Epithelial cell of proximal tubule (primary cell): ENCODE data around the gene GFRA1. TPM values are rescaled to one million over a fixed set of nuclear protein-coding genes. Genes with fewer than 3 reads are reported as not detected.
"Not testable (repeated sequence)": the region's sequence is repeated elsewhere in the genome, so short reads cannot be mapped to it uniquely, and the experiment has no call there.

ENCODE experiments used
- DNase-seq: peaks from one replicate; pipeline ENCODE4 v3.0.0-alpha.2; 2011; ENCODE audit warnings: low read depth
- H3K4me3 ChIP-seq: 2 replicates; pipeline ENCODE4 v1.5.1; 2011; ENCODE audit warnings: low read depth, mild to moderate bottlenecking, low read length
- CTCF ChIP-seq: conservative IDR thresholded peaks from 2 replicates; pipeline ENCODE4 v1.5.1; 2012; ENCODE audit warnings: low read depth, mild to moderate bottlenecking, low read length
- total RNA-seq: library from RNA; depleted of rRNA; stranded (reverse); fragments of >200 nt; gene quantifications from 2 replicates; pipeline ENCODE4 v1.2.3, GENCODE V29; 2015

GFRA1 gene
- total RNA-seq, 1 donor from 2014 or later: 10.6 TPM

GRCh38 chr10:116039612-116040011 is 233.4 kb downstream of the GFRA1 start:
- no peak for DNase-seq
- no peak overlapping the region for H3K4me3 ChIP-seq
- TF ChIP-seq CTCF: no peak

DNA sequence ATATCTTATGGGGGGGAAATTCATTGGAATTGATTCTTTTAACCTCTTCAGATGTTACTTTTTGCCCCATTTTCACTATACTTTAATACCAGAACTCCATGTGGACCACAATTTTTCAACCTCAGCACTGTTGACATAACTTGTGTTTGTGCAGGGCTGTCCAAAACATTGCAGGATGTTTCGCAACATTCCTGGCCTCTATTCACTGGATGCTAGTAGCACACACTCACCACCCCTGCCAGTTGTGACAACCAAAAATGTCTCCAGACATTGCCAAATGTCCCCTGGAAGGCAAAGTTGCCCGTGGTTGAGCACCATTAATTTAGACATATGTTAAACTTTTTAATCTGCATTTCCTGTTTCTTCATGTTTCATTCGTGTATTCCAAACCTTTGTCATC is 234.7 kb downstream of the GFRA1 start:
- TF ChIP-seq CTCF: no peak
- no peak overlapping the region for H3K4me3 ChIP-seq
- peak; percentile 35 for DNase-seq

DNA sequence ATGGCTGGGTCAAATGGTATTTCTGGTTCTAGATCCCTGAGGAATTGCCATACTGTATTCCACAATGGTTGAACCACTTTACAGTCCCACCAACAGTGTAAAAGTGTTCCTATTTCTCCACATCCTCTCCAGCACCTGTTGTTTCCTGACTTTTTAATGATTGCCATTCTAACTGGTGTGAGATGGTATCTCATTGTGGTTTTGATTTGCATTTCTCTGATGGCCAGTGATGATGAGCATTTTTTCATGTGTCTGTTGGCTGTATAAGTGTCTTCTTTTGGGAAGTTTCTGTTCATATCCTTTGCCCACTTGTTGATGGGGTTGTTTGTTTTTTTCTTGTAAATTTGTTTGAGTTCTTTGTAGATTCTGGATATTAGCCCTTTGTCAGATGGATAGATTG is 237.6 kb downstream of the GFRA1 start:
- not testable (repeated sequence) for H3K4me3 ChIP-seq, DNase-seq

GRCh38 chr10:116030576-116030975 is 242.4 kb downstream of the GFRA1 start:
- no peak for TF ChIP-seq CTCF
- no peak overlapping the region for H3K4me3 ChIP-seq
- no peak for DNase-seq

GRCh38 chr10:116029826-116030225 is 243.2 kb downstream of the GFRA1 start:
- TF ChIP-seq CTCF: no peak
- no peak overlapping the region for H3K4me3 ChIP-seq

DNA sequence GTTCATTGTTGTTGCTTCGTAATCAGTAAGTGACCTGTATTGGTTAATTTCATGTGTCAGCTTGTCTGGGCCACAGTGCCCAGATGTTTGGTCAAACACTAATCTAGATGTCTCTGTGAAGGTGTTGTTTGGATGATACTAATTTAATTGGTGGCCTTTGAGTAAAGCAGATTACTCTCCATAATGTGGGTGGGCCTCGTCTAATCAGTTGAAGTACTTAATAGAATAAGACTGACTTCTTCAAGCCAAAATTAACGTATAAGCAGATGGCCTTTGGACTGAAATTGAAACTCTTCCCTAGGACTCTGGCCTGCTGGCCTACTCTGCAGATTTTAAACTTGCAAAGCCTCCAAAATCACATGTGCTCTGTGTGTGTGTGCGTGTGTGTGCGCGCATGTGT is 245.7 kb downstream of the GFRA1 start:
- TF ChIP-seq CTCF: no peak
- DNase-seq: no peak
- no peak overlapping the region for H3K4me3 ChIP-seq

More at GRCh38 chr10:116029826-116030225, 243.2 kb downstream of the GFRA1 start:
- DNase-seq: no peak

GRCh38 chr10:116026725-116027124 is 246.3 kb downstream of the GFRA1 start:
- no peak for TF ChIP-seq CTCF
- H3K4me3 ChIP-seq: no peak overlapping the region
- DNase-seq: no peak

DNA sequence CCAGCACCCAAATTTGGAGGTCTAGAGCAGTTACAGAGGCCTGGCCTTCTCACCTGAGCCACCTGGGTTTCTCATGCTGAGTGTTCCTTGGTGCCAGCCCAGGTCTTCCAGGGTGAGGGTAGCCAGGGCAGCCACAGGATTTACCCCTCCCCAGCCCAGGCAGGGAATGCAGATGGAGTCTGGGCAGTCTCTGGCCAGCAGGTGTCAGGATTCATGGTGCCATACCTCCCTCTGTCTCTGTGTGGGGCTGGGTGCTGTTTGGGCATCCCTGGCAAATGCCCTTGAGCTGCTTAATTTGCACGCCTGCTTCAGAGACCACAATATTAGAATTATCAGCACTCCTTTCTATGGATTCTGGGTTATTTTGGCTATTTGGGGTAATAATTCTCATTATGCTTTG is 246.7 kb downstream of the GFRA1 start:
- DNase-seq: no peak
- no peak overlapping the region for H3K4me3 ChIP-seq
- peak; percentile 72 for TF ChIP-seq CTCF
